Measurements from ENCODE around the gene CNNM1.

- TF ChIP-seq CTCF (IDR thresholded peaks at IDR 0.05): no peak
- no peak for TF ChIP-seq POLR2A (IDR thresholded peaks at IDR 0.05)
These were observed 32.6 kb upstream of the CNNM1 start for GRCh38 chr10:99296605-99297004.
